ENCODE data around the gene CDK7. TPM values are rescaled to one million over a fixed set of nuclear protein-coding genes. Genes with fewer than 3 reads are reported as not detected.

Gene CDK7
- 33.8 TPM for polyA plus RNA-seq (2013, experiment 1 of 4)
- 36.7 TPM for polyA plus RNA-seq (2013, experiment 2 of 4)
- polyA plus RNA-seq (2013, experiment 3 of 4), result 29.2 TPM
- 33.3 TPM for polyA plus RNA-seq (2013, experiment 4 of 4)

DNA sequence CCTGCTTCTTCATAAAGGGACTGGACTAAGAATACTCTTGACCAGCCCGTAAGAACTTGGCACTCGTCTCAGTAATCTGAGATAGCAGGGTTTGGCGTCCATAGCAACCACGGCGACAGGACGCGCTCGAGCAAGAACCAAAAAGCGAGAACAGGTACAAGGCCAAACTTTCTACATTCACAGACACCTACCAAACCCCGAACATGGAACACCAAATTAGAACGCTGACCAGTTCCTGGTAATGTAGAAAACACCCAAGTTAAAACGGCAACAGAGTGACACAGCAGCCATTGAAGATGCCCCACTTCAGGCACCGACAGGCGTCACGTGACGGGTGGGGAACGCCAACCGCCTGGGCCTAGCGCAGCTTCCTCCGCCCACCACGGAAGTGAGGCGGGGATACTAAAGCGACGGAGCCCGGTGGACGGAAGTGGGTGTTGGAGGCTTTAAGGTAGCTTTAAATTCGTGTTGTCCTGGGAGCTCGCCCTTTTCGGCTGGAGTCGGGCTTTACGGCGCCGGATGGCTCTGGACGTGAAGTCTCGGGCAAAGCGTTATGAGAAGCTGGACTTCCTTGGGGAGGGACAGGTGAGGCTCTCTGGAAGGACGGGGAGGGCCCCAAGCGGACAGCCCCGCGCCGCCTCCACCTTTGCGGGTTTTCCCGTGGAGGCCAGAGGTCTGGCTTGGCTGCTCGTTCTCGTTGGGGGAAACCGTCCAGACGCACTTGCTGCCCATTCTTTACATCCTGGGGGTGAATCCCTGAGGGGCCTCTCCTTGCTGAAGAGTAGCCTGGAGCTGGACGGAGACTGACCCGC is at the start of gene CDK7:
TSS of gene CDK7 (plus strand) at position 430 of the 812 bp plus-strand sequence. CDS start at position 520, 90 bp downstream.
- Histone ChIP-seq H3K9me3 (ENCODE audit: control insufficient read depth, low read length) (no peaks in the 10 kb centered on the region), H3K4me1 (ENCODE audit: control insufficient read depth, insufficient read depth, low read length) (no peaks in the 10 kb centered on the region), H3K4me3 (ENCODE audit: insufficient read depth, low read depth, low read length) (peak within 1 kb of the TSS; percentile 88), H3K27ac (ENCODE audit: insufficient read depth, low read depth, low read length, poor library complexity, severe bottlenecking) (no peak within 1 kb of the TSS), H3K36me3 (ENCODE audit: control insufficient read depth, insufficient read depth, low read length) (no peaks in the 10 kb centered on the region), H3K27me3 (ENCODE audit: control insufficient read depth, insufficient read depth, low read length, poor library complexity, severe bottlenecking) (no peaks in the 10 kb centered on the region)
- WGBS, 2 experiments, result 0% methylated on average over 49 of the region's 49 CpGs

GRCh38 chr5:69187342-69187741 is 47.3 kb upstream of the CDK7 start:
- H3K4me1 ChIP-seq (ENCODE audit: control insufficient read depth, insufficient read depth, low read length), result no peaks in the 10 kb centered on the region
- no peaks in the 10 kb centered on the region for H3K27me3 ChIP-seq (ENCODE audit: control insufficient read depth, insufficient read depth, low read length, poor library complexity, severe bottlenecking)
- no peaks in the 10 kb centered on the region for H3K9me3 ChIP-seq (ENCODE audit: control insufficient read depth, low read length)
- H3K36me3 ChIP-seq (ENCODE audit: control insufficient read depth, insufficient read depth, low read length), result peaks cover 3% of the 10 kb centered on the region
- 88 to 94% methylated on average over 2 of the region's 2 CpGs for WGBS, 2 experiments
- no peak overlapping the region for H3K27ac ChIP-seq (ENCODE audit: insufficient read depth, low read depth, low read length, poor library complexity, severe bottlenecking)
- H3K4me3 ChIP-seq (ENCODE audit: insufficient read depth, low read depth, low read length), result no peak overlapping the region

DNA sequence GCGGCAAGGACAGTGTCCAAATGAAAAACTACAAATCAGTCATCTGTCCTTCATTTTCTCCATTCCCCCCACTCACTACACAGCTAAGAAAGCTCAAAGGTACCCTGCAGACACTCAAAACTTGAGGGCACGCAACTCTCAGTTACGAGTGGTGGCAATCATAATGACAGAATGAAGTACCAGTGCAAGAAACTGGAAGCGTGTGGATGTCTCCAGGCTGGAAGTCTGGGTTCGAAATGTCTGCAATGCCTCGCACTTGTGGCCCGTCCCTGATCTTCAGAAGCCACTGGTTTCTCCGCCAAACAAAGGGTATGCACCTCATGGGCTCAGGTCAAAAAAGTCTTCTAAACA is 45.9 kb upstream of the CDK7 start:
- no peaks in the 10 kb centered on the region for H3K9me3 ChIP-seq (ENCODE audit: control insufficient read depth, low read length)
- H3K36me3 ChIP-seq (ENCODE audit: control insufficient read depth, insufficient read depth, low read length), result peaks cover 3% of the 10 kb centered on the region
- peak overlapping the region; percentile 94 for H3K4me3 ChIP-seq (ENCODE audit: insufficient read depth, low read depth, low read length)
- no peaks in the 10 kb centered on the region for H3K4me1 ChIP-seq (ENCODE audit: control insufficient read depth, insufficient read depth, low read length)
- no peaks in the 10 kb centered on the region for H3K27me3 ChIP-seq (ENCODE audit: control insufficient read depth, insufficient read depth, low read length, poor library complexity, severe bottlenecking)
- H3K27ac ChIP-seq (ENCODE audit: insufficient read depth, low read depth, low read length, poor library complexity, severe bottlenecking), result peak overlapping the region; percentile 95
- 38 to 39% methylated on average over 8 of the region's 8 CpGs for WGBS, 2 experiments

DNA sequence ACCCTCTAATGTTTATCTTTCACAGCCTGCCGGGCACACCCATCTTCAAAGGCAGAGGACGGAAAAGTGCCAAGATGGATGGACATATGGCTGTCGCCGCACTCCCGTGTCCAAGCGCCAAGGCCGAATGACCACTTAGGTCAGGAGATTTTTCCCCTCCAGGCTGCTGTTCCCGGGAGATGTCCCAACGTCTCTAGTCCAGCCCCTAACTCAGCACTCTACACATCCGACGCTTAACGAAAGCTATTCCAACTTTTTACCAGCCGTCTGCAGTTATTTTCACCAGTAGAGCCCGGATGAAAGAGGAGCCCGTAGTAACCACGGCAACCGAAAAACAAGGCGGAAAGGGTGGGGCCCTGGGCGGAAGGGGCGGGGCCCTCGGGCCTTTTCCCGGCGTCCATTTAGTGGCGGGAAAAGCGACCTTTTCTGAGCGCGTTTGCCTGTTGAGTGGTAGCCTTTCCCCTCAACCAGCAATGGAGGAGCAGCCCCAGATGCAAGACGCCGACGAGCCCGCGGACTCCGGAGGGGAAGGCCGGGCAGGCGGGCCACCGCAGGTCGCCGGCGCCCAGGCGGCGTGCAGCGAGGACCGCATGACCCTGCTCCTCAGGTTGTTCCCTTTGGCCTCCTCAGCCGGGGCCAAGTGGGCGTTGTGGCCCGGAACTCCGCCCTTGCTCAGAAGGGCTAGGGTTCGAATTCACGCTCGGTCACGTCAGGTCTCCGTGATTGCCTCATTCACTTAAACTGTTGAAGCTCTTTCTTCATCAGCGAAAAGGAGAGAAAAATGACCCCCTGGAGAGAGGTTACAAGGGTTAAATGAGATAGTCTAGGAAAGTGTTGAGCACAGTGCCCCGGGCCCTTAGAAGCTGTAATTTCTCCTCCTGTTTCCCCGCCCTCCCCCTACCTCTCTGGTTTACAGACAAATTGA is 45.3 kb upstream of the CDK7 start, which contains the start of gene CENPH:
TSS of gene CENPH (plus strand) at position 422 of the 925 bp plus-strand sequence. CDS start at position 474, 52 bp downstream.
- no peaks in the 10 kb centered on the region for H3K4me1 ChIP-seq (ENCODE audit: control insufficient read depth, insufficient read depth, low read length)
- WGBS, 2 experiments, result 0 to 1% methylated on average over 55 of the region's 55 CpGs

DNA sequence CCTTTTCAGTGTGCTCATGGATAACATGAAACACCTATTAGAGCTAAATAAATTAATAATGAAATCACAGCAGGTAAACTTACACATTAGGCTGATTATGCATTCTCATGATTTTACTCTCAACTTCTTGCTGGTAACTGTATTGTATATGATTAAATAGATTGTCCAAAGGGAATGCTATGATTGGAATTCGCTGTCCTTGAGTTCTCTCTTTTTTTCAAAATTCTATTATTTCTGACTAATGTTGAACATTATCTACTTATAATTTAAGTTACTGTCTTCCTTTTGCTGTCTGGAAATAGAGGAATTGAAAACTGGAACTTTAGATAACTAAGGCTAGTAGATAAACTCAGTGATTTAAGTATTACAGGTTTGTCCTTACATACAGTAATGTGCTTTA is 32.2 kb upstream of the CDK7 start:
- no peak overlapping the region for H3K4me3 ChIP-seq (ENCODE audit: insufficient read depth, low read depth, low read length)
- no peaks in the 10 kb centered on the region for H3K9me3 ChIP-seq (ENCODE audit: control insufficient read depth, low read length)
- no CpG with 5 or more reads among the region's 1 CpG for WGBS, 2 experiments
- peaks cover 12% of the 10 kb centered on the region for H3K36me3 ChIP-seq (ENCODE audit: control insufficient read depth, insufficient read depth, low read length)
- H3K27ac ChIP-seq (ENCODE audit: insufficient read depth, low read depth, low read length, poor library complexity, severe bottlenecking), result no peak overlapping the region
- H3K27me3 ChIP-seq (ENCODE audit: control insufficient read depth, insufficient read depth, low read length, poor library complexity, severe bottlenecking), result no peaks in the 10 kb centered on the region
- no peaks in the 10 kb centered on the region for H3K4me1 ChIP-seq (ENCODE audit: control insufficient read depth, insufficient read depth, low read length)

More for the DNA sequence above, 45.3 kb upstream of the CDK7 start, which contains the start of gene CENPH:
- Histone ChIP-seq H3K9me3 (ENCODE audit: control insufficient read depth, low read length) (no peaks in the 10 kb centered on the region), H3K27ac (ENCODE audit: insufficient read depth, low read depth, low read length, poor library complexity, severe bottlenecking) (peak within 1 kb of the TSS; percentile 95), H3K27me3 (ENCODE audit: control insufficient read depth, insufficient read depth, low read length, poor library complexity, severe bottlenecking) (no peaks in the 10 kb centered on the region), H3K36me3 (ENCODE audit: control insufficient read depth, insufficient read depth, low read length) (peaks cover 7% of the 10 kb centered on the region), H3K4me3 (ENCODE audit: insufficient read depth, low read depth, low read length) (peak within 1 kb of the TSS; percentile 94)

DNA sequence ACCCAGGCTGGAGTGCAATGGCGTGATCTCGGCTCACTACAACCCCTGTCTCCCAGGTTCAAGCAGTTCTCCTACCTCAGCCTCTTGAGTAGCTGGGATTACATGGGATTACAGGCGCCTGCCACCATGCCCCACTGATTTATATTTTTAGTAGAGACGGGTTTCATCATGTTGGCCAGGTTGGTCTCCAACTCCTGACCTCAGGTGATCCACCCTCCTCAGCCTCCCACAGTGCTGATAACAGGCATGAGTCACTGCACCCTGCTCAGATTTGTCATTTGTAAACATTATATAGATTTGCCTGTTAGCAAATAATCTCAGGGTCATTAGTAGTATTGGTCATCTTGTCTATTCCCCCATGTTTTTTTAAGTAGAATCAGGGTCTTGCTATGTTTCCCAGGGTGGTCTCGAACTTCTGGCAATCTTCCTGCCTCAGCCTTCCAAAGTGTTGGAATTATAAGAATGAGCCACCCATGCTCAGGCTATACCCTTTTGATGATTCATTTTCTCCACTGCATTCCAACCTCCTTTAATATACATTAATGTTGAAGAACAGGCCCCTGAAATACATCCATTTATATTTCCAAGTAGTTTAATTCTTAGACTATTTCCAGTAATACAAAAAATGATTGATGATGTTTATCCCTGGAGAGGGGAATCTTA is 28.0 kb upstream of the CDK7 start:
- 92 to 94% methylated on average over 5 of the region's 5 CpGs for WGBS, 2 experiments
- no peak overlapping the region for H3K4me3 ChIP-seq (ENCODE audit: insufficient read depth, low read depth, low read length)
- H3K36me3 ChIP-seq (ENCODE audit: control insufficient read depth, insufficient read depth, low read length), result peaks cover 29% of the 10 kb centered on the region
- H3K27me3 ChIP-seq (ENCODE audit: control insufficient read depth, insufficient read depth, low read length, poor library complexity, severe bottlenecking), result no peaks in the 10 kb centered on the region
- H3K27ac ChIP-seq (ENCODE audit: insufficient read depth, low read depth, low read length, poor library complexity, severe bottlenecking), result no peak overlapping the region
- H3K4me1 ChIP-seq (ENCODE audit: control insufficient read depth, insufficient read depth, low read length), result no peaks in the 10 kb centered on the region
- no peaks in the 10 kb centered on the region for H3K9me3 ChIP-seq (ENCODE audit: control insufficient read depth, low read length)

- 100% methylated on average over 1 of the region's 2 CpGs; no CpG with 5 or more reads in 1 of the 2 experiments for WGBS, 2 experiments
- H3K4me1 ChIP-seq (ENCODE audit: control insufficient read depth, insufficient read depth, low read length), result no peaks in the 10 kb centered on the region
- peaks cover 22% of the 10 kb centered on the region for H3K36me3 ChIP-seq (ENCODE audit: control insufficient read depth, insufficient read depth, low read length)
- no peaks in the 10 kb centered on the region for H3K27me3 ChIP-seq (ENCODE audit: control insufficient read depth, insufficient read depth, low read length, poor library complexity, severe bottlenecking)
- H3K27ac ChIP-seq (ENCODE audit: insufficient read depth, low read depth, low read length, poor library complexity, severe bottlenecking), result no peak overlapping the region
- no peaks in the 10 kb centered on the region for H3K9me3 ChIP-seq (ENCODE audit: control insufficient read depth, low read length)
- no peak overlapping the region for H3K4me3 ChIP-seq (ENCODE audit: insufficient read depth, low read depth, low read length)
Observed at GRCh38 chr5:69209602-69210001, 25.1 kb upstream of the CDK7 start.

DNA sequence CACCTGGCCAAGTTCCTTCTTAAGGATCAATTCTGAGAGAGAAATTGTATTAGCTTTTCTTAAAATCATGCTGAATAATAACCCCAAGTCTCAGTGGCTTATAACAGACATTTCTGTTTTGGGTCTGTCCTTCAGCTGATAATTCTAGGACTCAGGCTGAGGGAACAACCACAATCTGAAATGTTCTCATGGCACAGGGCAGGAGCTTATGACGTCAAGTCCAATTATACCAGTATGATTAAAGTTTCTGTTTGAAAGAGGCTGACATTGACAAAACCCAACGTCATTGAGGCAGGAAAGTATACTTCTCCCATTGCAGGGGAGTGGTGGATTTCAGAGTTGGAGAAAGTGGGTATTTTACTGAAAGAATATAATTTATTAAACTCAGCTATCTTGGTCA is 23.5 kb upstream of the CDK7 start:
- H3K4me1 ChIP-seq (ENCODE audit: control insufficient read depth, insufficient read depth, low read length), result no peaks in the 10 kb centered on the region
- no peaks in the 10 kb centered on the region for H3K9me3 ChIP-seq (ENCODE audit: control insufficient read depth, low read length)
- peaks cover 22% of the 10 kb centered on the region for H3K36me3 ChIP-seq (ENCODE audit: control insufficient read depth, insufficient read depth, low read length)
- H3K4me3 ChIP-seq (ENCODE audit: insufficient read depth, low read depth, low read length), result no peak overlapping the region
- 89 to 92% methylated on average over 2 of the region's 2 CpGs for WGBS, 2 experiments
- no peaks in the 10 kb centered on the region for H3K27me3 ChIP-seq (ENCODE audit: control insufficient read depth, insufficient read depth, low read length, poor library complexity, severe bottlenecking)
- no peak overlapping the region for H3K27ac ChIP-seq (ENCODE audit: insufficient read depth, low read depth, low read length, poor library complexity, severe bottlenecking)

GRCh38 chr5:69212022-69212421 is 22.7 kb upstream of the CDK7 start:
- H3K36me3 ChIP-seq (ENCODE audit: control insufficient read depth, insufficient read depth, low read length), result peaks cover 22% of the 10 kb centered on the region
- H3K27ac ChIP-seq (ENCODE audit: insufficient read depth, low read depth, low read length, poor library complexity, severe bottlenecking), result no peak overlapping the region
- H3K4me1 ChIP-seq (ENCODE audit: control insufficient read depth, insufficient read depth, low read length), result no peaks in the 10 kb centered on the region
- no peaks in the 10 kb centered on the region for H3K9me3 ChIP-seq (ENCODE audit: control insufficient read depth, low read length)
- no peak overlapping the region for H3K4me3 ChIP-seq (ENCODE audit: insufficient read depth, low read depth, low read length)
- 91 to 98% methylated on average over 2 of the region's 2 CpGs for WGBS, 2 experiments
- H3K27me3 ChIP-seq (ENCODE audit: control insufficient read depth, insufficient read depth, low read length, poor library complexity, severe bottlenecking), result no peaks in the 10 kb centered on the region

Measured in ectodermal cell (in vitro differentiated cells).